HCT116 (cell line): ENCODE data around the gene ARID3A. TPM values are rescaled to one million over a fixed set of nuclear protein-coding genes. Genes with fewer than 3 reads are reported as not detected.

ENCODE experiments used
- ATAC-seq: fragments of 200-7000 bp; cut with Tn5 transposase; 2 replicates; pipeline ENCODE4 v1.9.1; 2020; ENCODE audit warnings: mild to moderate bottlenecking, moderate library complexity
- BruUV-seq: library from RNA; stranded (reverse); fragments of 400-500 nt; replicated peaks from 2 replicates; lab custom pipeline; 2021; lab: Mats Ljungman, UMichigan
- CTCF ChIA-PET: fragments of 300-600 bp; sonication (Branson Sonifier 250); formaldehyde crosslinking; loops from one replicate; lab custom pipeline; 2021; ENCODE audit warnings: antibody characterized with exemption; lab: Charles Lee
- POLR2A ChIA-PET: fragments of 300-600, 350-600 bp; sonication (Branson Sonifier 250); formaldehyde crosslinking; loops from one replicate; lab custom pipeline; 2021; ENCODE audit warnings: antibody characterized with exemption; lab: Charles Lee
- RAD21 ChIA-PET, 2 experiments: fragments of 300-600 bp; sonication (Branson Sonifier 250); formaldehyde crosslinking; loops; one replicate each; lab custom pipeline; 2023; ENCODE audit warnings: low total read pairs in 2 of 2; ENCODE audit not compliant: uncharacterized antibody in 2 of 2, unreplicated experiment in 2 of 2, low non-redundant PET in 1 of 2; lab: Charles Lee
- DNase-seq: peaks from one replicate; pipeline ENCODE4 v3.0.0-alpha.2; 2010; ENCODE audit warnings: low read depth, low spot score
- H2AFZ ChIP-seq: fragments of 200-600 bp; shearing (Covaris generic), sonication (generic); 2 replicates; pipeline ENCODE4 v1.6.1; 2017; ENCODE audit warnings: low read depth, mixed run types, mixed read lengths, antibody characterized with exemption, low read length; ENCODE audit not compliant: poor library complexity, severe bottlenecking
- H3K27ac ChIP-seq: 2 replicates; pipeline ENCODE4 v1.5.1; 2012; ENCODE audit warnings: low read depth, low read length
- H3K27me3 ChIP-seq: fragments of 200-600 bp; sonication (generic); 2 replicates; pipeline ENCODE4 v1.6.1; 2016; ENCODE audit warnings: mixed run types, low read length, mixed read lengths; ENCODE audit not compliant: insufficient read depth
- H3K36me3 ChIP-seq, 2 experiments: fragments of 200-500 bp in 1 of 2; fragments of 200-600 bp in 1 of 2; sonication (Bioruptor generic) in 1 of 2; sonication (generic) in 1 of 2; 2 replicates each; pipeline versions ENCODE4 v1.5.1 to v1.6.1; 2014 to 2016; ENCODE audit warnings: low read length in 2 of 2, inconsistent platforms in 1 of 2, mixed read lengths in 1 of 2, mixed run types in 1 of 2; ENCODE audit not compliant: insufficient read depth in 2 of 2, control insufficient read depth in 1 of 2
- H3K4me1 ChIP-seq, 2 experiments: fragments of 200-600 bp in 1 of 2; sonication (generic) in 1 of 2; 2 replicates each; pipeline versions ENCODE4 v1.5.1 to v1.6.1; 2012 to 2017; ENCODE audit warnings: low read length in 2 of 2, inconsistent platforms in 1 of 2, mild to moderate bottlenecking in 1 of 2, mixed read lengths in 1 of 2, mixed run types in 1 of 2, moderate library complexity in 1 of 2; ENCODE audit not compliant: insufficient read depth in 2 of 2, control insufficient read depth in 1 of 2
- H3K4me2 ChIP-seq: fragments of 200-600 bp; sonication (generic); 2 replicates; pipeline ENCODE4 v1.6.1; 2017; ENCODE audit warnings: mixed run types, low read length, mixed read lengths
- H3K4me3 ChIP-seq, 2 experiments: fragments of 200-600 bp in 1 of 2; sonication (generic) in 1 of 2; replicated peaks in 1 of 2; 2 replicates each; pipeline ENCODE4 v1.5.1; 2011 to 2016; ENCODE audit warnings: low read length in 2 of 2, control low read depth in 1 of 2, low read depth in 1 of 2, mild to moderate bottlenecking in 1 of 2, mixed read lengths in 1 of 2, mixed run types in 1 of 2
- H3K79me2 ChIP-seq: fragments of 200-600 bp; sonication (generic); 2 replicates; pipeline ENCODE4 v1.6.1; 2017; ENCODE audit warnings: mild to moderate bottlenecking, mixed run types, low read length, moderate library complexity, mixed read lengths; ENCODE audit not compliant: insufficient read depth
- H3K9ac ChIP-seq: fragments of 200-600 bp; sonication (generic); 2 replicates; pipeline ENCODE4 v1.6.1; 2016; ENCODE audit warnings: low read length, mixed read lengths
- H3K9me2 ChIP-seq: fragments of 200-600 bp; sonication (generic), shearing (Covaris generic); 2 replicates; pipeline ENCODE4 v1.6.1; 2017; ENCODE audit warnings: mixed run types, mild to moderate bottlenecking, moderate library complexity; ENCODE audit not compliant: insufficient read depth
- H3K9me3 ChIP-seq, 2 experiments: fragments of 200-500 bp in 1 of 2; fragments of 200-600 bp in 1 of 2; sonication (Bioruptor generic) in 1 of 2; sonication (generic) in 1 of 2; 2 replicates each; pipeline ENCODE4 v1.6.1; 2014 to 2017; ENCODE audit warnings: low read length in 2 of 2, mixed read lengths in 2 of 2, inconsistent platforms in 1 of 2, low read depth in 1 of 2, mild to moderate bottlenecking in 1 of 2, mixed run types in 1 of 2, moderate library complexity in 1 of 2; ENCODE audit not compliant: control insufficient read depth in 1 of 2, insufficient read depth in 1 of 2
- H4K20me1 ChIP-seq: fragments of 200-600 bp; sonication (generic), shearing (Covaris generic); 2 replicates; pipeline ENCODE4 v1.6.1; 2017; ENCODE audit warnings: mixed run types, mild to moderate bottlenecking, moderate library complexity; ENCODE audit not compliant: insufficient read depth
- CBX3 ChIP-seq: IDR thresholded peaks from 2 replicates; pipeline ENCODE4 v1.6.1; 2012; ENCODE audit warnings: low read depth
- EZH2phosphoT487 ChIP-seq: fragments of 200-600 bp; IDR thresholded peaks from 2 replicates; pipeline ENCODE4 v1.6.1; 2018; ENCODE audit warnings: antibody characterized with exemption, borderline replicate concordance
- MAX ChIP-seq: IDR thresholded peaks from 2 replicates; pipeline ENCODE4 v1.6.1; 2012
- POLR2A ChIP-seq: IDR thresholded peaks from 2 replicates; pipeline ENCODE4 v1.7.0; 2011; ENCODE audit warnings: borderline replicate concordance; ENCODE audit not compliant: insufficient read depth, insufficient read length; ENCODE audit errors: extremely low read depth
- RAD21 ChIP-seq: IDR thresholded peaks from 2 replicates; pipeline ENCODE4 v1.6.1; 2012; ENCODE audit warnings: low read depth, mild to moderate bottlenecking
- REST ChIP-seq: IDR thresholded peaks from 2 replicates; pipeline ENCODE4 v1.6.1; 2012; ENCODE audit warnings: low read depth
- ZBTB33 ChIP-seq: IDR thresholded peaks from 2 replicates; pipeline ENCODE4 v1.6.1; 2011; ENCODE audit warnings: mild to moderate bottlenecking, low read length, moderate library complexity; ENCODE audit not compliant: insufficient replicate concordance; ENCODE audit errors: extremely low read depth
- ZNF274 ChIP-seq: fragments of 200-500 bp; sonication (Bioruptor generic); IDR thresholded peaks from 2 replicates; pipeline ENCODE4 v1.6.1; 2014; ENCODE audit warnings: mild to moderate bottlenecking, low read depth, low read length, inconsistent platforms
- intact Hi-C: fragments of 100-400 bp; cut with micrococcal nuclease; formaldehyde crosslinking; loops from 2 replicates; pipeline ENCODE4 v1.10.0; 2022
- total RNA-seq: library from RNA; stranded (reverse); gene quantifications from one replicate; pipeline ENCODE4 v1.2.1, GENCODE V29; 2021; ENCODE audit not compliant: unreplicated experiment

Gene ARID3A
- total RNA-seq, 1 experiment from 2014 or later = 21.8 TPM

DNA sequence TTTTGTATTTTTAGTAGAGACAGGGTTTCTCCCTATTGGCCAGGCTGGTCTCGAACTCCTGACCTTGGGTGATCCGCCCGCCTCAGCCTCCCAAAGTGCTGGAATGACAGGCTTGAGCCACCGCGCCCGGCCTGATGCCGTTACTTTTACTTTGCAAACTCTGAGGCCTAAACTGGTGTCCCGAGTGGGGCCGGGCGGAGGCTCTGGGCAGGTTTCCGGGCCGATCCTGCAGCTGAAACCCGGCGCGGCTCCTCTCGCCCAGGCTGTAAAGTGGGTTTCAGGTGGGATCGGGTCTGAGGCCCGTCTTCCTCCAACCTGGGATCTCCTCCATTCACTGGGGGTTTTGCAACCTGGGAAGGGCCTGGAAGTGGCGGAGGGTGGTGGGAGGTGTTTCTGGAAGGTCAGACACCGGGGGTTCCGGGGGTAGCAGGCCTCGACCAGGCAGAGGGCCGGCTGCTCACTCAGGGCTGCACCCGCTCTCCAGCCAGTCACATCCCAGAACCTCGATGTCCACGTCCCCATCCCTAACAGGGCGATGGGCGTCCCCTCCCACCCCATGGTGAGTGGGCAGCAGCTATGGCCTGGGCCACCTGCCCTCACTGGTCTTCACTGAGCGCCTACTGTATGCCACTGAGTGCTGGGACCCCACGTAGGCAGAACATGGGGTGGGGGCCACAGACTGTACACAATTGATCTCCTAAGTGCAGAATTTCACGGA lies 37.0 kb downstream of the ARID3A start:
- Histone ChIP-seq H3K79me2 (no peaks in the 10 kb centered on the region), H3K9ac (no peak overlapping the region), H3K4me1 (peaks cover 23 to 45% of the 10 kb centered on the region in 2 experiments), H3K9me2 (no peaks in the 10 kb centered on the region), H2AFZ (no peak overlapping the region), H3K4me2 (no peak overlapping the region), H4K20me1 (no peaks in the 10 kb centered on the region), H3K4me3 (no peak overlapping the region), H3K9me3 (no peaks in the 10 kb centered on the region), H3K27ac (no peak overlapping the region), H3K27me3 (no peaks in the 10 kb centered on the region), H3K36me3 (peaks cover 4 to 23% of the 10 kb centered on the region in 2 experiments)
- intact Hi-C loops = no loop called here
- CTCF ChIA-PET = no interaction called here
- DNase-seq (no peak), ATAC-seq (no peak)
- RAD21 ChIA-PET = no interaction called here
- no peak for TF ChIP-seq REST
- POLR2A ChIA-PET = no interaction called here
- no TSS peak for BruUV-seq

DNA sequence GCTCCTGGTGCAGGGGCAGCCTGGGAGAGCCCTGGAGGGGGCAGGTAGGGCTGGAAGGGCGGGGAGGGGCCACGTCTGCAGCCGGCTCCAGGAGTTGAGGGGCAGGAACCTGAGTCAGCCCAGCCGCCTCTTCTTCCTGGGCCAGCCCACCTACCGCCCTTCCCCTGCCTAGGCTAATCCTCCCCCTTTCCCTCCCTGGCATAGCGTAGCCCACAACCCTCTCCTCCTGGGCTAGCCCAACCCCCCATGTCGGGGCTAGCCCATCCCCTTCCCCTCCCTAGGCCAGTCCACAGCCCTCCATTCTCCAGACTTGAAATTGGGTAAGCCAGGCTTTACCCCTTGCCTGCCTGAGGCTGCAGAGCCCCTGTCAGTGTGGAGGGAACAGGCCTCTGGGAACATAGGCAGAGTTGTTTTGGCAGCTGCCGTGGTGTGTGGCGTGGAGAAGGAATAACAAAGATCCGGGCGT lies 37.7 kb downstream of the ARID3A start:
- Histone ChIP-seq H3K27ac (no peak overlapping the region), H3K9me2 (no peaks in the 10 kb centered on the region), H3K27me3 (no peaks in the 10 kb centered on the region), H3K4me1 (peaks cover 19 to 40% of the 10 kb centered on the region in 2 experiments), H3K4me3 (no peak overlapping the region), H4K20me1 (no peaks in the 10 kb centered on the region), H3K9ac (no peak overlapping the region), H3K9me3 (no peaks in the 10 kb centered on the region), H3K4me2 (no peak overlapping the region), H3K79me2 (no peaks in the 10 kb centered on the region), H2AFZ (no peak overlapping the region), H3K36me3 (peaks cover 4 to 26% of the 10 kb centered on the region in 2 experiments)
- RAD21 ChIA-PET = no interaction called here
- BruUV-seq = no TSS peak
- CTCF ChIA-PET = no interaction called here
- DNase-seq (no peak), ATAC-seq (no peak)
- intact Hi-C loops = no loop called here
- POLR2A ChIA-PET = no interaction called here
- no peak for TF ChIP-seq ZBTB33
- TF ChIP-seq ZNF274 = no peak
- TF ChIP-seq MAX = no peak
- no peak for TF ChIP-seq POLR2A
- TF ChIP-seq EZH2phosphoT487 = no peak
- TF ChIP-seq CBX3 = no peak
- TF ChIP-seq REST = no peak
- no peak for TF ChIP-seq RAD21
